GM10847 (cell line): Measurements from ENCODE around the gene ADM.

ENCODE experiments used
- POLR2A ChIP-seq: IDR thresholded peaks from 2 replicates; pipeline ENCODE4 v1.6.1; 2011; ENCODE audit not compliant: insufficient read length; ENCODE audit errors: extremely low read depth

Gene ADM

DNA sequence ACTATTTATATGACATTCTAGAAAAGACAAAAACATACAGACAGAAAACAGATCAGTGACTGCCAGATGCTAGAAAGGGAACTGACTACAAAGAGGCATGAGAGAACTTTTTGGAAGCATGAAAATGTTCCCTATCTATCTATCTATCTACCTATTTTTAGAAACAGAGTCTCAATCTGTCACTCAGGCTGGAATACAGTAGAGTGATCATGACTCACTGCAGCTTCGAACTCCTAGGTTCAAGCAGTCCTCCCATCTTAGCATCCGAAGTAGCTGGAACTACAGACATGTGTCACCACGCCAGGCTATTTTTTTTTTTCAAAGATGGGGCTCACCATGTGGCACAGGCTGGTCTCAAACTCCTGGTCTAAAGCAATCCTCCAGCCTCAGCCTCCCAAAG, 17.7 kb upstream of the ADM start:
- TF ChIP-seq POLR2A = no peak

DNA sequence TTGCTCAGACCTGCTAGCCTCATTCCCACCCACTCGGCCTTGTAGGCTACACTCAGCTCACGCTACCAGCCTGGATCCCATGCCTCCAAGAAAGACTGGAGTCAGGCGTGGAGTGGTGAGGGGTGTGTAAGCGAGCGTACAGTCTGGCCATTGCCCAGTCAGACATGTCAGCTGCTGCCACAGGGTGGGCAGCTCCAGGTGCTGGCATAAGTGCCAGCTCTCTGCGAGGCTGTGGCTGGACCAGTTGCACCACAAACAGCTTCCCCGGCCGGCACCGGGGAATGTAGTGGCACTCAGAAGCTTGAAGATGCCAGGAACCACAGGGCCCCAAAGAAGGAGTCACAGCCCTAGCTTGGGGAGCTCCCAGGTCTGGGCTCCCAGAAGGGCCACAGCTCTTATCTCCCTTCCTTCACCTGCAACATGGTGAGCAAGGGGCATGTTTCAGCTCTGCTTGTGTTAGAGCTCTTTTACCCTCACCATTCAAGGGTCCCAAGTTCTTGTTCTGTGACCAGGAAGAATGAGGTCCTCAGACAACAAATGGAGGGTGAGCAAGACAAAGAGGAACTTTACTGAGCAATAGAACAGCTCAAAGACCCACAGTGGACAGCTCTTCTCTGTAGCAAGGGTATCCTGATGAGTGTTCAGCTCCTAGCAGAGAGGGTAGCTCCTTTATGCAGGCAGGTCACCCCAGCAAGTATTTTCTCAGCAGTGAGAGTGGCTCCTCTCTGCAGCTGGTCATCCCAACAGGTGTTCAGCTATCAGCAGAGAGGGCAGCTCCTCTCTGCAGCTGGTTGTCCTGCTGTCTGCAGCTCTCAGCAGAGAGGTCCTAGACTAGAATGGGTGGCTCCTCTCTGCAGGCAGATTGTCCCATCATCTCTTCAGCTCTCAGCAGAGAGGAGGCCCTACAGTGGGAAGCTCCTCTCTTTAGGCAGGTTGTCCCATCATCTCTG, 16.8 kb upstream of the ADM start:
- TF ChIP-seq POLR2A = no peak

DNA sequence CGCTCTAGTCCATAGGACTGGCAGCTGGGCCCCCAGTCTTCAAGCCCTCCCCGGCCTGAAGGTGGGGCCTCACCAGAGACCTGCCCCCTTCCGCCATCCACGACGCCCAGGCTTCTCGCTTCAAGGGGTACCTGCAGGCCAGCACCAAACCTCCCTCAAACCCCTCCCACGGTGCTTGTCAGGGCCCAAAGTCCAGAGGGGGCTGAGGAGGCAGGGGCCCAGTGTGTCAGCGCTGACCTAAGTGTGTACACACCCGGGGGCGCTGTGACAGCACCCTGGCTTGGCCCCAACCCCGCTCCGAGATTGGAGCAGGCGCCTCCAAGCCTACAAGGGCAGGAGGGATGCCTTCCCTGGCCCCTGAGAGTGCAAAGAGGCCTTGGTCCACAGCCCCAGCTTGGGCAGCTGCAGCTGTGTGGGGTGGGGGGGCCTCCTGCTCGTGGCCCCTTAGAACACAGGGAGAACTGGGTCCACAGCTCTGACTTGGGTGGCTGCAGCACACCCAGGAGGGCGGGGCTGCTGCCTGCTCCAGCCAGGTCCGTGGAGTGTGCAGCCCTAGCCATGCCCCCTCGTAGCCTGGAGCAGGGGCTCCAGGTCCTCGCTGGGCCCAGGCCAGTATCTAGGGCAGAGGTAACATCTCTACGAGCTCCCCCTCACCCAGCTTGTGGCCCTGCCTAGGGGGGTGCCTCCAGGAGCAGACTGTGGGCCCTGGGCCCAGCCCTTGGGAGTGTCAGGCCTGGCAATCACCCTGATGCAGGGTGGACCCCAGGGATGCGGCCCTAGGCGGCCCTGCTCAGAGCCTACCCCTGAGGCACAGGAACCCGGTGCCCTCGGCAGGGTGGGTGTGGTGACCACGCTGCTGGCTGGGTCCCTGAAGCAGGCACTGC, 15.8 kb upstream of the ADM start:
- TF ChIP-seq POLR2A = no peak

DNA sequence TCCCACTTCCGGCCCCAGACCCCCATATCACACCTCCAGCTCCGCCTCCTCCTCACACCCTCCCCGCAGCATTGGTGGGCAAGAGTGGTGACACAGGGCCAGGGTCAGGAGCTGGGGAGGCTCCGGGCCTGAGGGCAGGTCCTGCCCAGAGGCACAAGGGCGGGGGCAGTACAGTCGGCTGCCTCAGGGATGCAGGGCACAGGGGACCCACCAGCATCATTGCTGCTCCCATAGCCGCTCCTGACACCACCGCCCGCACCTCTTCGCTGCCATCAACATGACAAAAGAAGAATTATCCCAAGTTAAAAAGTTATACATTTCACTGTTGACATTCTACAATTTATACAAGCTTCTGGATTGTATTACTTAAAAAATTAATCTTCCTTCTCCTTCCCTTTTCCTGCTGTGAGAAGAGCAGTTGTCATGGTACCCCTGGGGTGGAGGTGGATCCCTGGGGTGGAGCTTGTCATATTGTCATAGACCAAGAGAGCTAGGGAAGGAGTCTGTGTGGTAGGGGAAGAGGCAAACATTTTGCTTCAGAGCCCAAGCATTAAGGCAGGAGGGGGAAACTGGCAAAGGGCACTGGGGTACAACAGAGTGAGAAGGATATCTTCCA, 15.0 kb upstream of the ADM start:
- no peak for TF ChIP-seq POLR2A

DNA sequence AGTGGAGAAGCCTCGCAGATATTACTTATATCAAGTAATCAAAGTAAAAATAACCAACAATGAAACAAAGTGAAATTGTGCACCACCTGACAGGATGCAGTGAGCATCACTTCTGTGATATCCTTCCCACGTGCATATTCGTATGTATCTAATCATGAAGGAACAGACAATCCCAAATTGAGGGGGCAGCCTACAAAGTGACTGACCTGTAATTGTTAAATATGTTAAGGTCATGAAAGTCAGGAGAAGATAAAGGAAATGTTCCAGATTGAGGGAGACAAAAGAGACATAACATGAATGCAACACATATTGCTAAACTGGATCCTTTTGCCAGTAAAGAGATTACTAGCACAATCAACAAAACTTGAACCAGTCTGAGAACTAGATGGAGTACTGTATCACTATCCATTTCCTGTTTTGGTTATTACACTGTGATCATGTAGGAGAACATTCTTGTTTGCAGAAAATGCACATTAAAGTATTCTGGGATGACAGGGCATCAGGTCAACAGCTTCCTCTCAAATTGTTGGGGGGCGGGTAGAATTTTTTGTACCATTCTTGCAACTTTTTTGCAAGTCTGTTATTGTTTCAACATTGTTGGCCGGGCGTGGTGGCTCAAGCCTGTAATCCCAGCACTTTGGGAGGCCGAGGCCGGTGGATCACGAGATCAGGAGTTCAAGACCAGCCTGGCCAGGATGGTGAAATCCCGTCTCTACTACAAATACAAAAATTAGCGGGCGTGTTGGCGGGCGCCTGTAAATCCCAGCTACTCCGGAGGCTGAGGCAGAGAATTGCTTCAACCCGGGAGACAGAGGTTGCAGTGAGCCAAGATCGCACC, 12.9 kb upstream of the ADM start:
- TF ChIP-seq POLR2A = no peak

DNA sequence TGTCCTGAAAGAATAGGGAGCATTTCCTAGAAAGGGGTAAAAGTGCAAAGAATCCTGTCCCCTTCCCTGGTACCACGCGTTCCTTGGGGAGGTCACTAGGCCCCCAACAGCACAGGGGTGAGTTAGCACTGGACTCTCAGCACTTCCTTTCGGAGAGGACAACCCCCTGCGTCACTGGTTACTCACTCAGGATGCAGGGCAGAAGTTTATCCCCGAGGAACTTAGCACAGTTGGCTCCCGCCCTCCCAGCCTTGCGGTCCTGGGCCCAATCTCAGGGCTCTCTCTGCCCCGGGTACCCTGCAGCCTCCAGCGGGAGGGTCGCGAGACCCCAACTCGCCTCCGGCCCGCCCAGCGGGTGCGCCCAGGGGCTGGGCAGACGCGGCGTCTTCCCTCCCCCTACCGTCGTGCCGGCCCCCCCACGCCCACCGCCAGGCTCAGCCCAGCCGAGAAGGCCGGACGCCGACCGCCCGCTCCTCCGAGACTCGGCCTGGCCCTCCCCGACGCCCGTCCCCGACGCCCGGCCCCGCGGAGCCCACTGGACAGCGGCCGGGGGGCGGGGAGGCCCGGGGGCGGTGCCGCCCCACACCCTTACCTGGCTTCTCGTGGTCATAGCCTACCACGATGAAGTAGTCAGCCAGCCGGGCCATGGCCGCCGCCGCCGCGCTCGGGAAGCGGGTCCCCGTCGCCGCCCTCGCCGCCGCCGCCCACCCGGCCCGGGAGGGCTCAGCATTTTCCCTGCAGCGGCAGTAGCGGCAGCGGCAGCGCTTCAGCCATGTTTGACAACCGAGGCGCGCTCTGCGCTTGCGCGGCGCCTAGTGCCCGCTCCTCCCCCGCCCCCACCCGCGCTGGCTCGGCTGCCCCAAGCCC, 11.2 kb upstream of the ADM start, which contains the start of gene SBF2:
SBF2 (minus strand) TSS at position 797 of the 867 bp plus-strand sequence; CDS start at position 647, 150 bp downstream.
- TF ChIP-seq POLR2A = no peak

DNA sequence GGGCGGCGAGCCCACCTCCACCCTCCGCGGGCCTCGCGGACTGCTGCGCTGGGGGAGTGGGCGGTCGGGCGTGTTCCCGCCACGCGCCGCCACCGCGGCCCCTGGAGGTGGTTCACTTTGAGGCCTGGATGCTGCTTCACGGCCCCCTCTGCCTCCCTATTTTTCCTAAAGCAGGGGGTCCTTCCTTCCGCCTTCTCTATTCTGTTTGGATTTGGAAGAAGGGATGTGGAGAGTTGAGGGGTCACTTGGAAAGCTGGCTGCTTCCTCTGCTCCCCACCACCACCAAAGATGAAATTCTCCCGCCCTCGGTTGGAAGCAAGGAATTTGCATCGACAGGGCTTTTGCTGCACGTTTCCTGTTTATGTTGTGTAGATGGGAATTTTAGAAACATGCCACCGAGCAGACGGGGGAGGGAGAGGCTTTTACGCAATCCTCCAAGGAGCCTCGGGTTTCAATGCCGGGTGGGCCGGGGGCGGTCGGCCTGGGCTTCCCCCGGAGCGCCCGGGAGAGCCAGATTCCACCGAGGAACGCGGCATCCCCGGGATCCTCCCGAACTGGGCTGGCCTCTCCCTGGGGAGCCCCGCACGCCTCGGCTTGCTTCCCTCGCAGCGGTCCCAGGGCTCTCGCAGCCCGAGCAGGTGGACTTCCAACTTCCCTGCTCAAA, 10.5 kb upstream of the ADM start:
- no peak for TF ChIP-seq POLR2A

DNA sequence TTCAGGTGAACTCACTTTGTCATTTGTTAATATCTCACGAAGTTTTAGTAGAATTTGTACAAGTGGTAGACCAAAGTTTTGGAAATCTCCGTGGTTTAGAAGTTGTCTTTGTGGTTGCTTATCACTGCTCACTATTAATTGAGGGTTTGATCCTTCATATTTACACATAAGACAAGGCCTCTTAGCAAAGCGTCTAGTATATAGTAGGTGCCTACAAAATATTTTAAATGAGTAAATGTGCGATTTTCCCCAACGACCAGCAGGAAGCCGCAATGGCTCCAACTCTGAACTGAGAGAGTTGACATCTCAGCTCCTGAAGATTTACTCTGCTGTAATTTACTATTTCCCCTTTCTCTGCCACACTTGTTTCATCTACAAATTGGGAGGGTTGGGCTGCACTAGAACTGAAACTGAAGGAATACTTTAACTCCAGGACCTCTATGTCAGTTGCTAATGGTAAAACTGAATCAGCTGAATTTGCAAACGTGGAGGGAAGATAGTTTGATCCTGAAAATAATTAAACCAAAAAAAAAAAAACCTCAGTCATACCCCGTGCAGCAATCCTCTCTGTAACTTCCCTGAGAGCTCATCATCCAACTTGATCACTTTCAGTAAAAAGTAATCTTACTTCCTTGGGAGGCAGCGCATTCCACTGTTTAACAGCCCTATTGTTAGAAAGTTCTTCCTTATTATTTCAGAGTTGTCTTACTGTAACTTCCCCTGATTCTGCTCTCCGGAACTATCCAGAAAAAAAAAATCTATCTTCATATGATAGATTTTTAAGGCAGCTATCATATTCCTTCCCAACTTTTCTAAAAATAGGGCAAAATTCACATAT, 9.6 kb upstream of the ADM start:
- no peak for TF ChIP-seq POLR2A

DNA sequence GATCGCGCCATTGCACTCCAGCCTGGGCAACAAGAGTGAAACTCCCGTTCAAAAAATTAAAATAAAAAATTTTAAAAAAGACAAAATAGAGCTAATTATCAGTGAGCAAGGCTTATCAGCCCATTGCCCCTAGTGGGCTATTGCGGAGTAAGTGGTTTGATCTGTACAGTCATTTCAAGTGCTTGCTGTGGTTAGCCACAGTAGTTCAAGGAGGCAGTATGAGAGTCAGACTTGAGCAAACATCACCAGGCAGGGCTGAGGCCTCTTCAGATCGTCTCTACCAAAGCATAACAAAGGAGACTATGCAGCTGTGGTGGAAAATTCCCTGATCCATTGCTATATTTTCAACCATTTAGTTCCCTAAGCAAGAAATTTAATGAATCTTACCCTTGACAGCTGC, 6.5 kb upstream of the ADM start:
- TF ChIP-seq POLR2A = no peak

DNA sequence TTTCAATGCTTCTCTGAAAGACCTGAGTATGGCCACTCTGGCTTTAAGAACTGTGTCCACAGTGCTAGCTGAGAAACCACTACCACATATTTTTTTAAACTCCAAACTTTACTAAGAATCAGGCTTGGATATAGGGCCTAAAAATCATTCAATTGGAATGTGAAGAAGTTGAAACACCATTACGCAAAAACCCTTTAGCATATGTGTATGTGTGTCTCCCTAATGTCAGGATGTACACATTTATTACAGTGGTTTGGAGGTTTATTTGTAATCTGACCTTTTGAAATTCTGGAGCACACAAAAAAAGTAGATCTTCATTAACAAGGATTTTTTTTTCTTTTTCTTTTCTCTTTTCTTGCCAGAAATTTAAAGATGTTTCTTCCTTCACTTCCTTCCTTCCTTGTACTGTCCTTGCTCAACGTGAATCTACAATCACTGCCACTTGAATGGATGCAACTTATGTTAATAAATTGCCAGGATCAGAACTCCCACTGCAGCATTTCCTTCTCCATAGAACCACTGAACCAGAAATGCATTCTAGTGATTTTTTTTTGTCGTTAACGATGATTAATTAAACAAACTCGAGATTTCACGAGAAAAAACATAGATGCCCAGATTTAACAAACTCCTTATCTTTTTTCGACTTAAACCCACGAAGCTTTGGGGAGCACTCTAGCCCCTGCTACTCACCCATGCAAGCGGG, 3.1 kb upstream of the ADM start:
- TF ChIP-seq POLR2A = no peak

DNA sequence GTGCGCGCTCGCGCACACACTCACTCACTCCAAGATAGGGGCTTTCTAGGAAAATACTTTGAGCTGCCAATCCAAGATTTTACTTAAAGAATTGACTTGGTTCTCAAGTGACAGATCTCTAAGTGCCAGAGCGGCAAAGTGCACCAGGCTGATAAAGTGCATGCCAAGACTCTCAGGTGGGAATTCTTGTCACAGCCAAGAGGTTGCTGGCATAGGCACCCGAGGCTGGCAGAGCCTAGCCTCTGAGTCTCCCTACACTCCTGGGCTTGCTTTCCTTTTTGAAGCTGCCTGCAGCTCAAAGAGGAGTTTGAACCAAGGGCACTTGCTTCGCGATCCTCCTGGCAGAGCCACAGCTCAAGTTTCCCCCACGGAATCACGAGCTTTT, 2.5 kb upstream of the ADM start:
- TF ChIP-seq POLR2A = no peak

DNA sequence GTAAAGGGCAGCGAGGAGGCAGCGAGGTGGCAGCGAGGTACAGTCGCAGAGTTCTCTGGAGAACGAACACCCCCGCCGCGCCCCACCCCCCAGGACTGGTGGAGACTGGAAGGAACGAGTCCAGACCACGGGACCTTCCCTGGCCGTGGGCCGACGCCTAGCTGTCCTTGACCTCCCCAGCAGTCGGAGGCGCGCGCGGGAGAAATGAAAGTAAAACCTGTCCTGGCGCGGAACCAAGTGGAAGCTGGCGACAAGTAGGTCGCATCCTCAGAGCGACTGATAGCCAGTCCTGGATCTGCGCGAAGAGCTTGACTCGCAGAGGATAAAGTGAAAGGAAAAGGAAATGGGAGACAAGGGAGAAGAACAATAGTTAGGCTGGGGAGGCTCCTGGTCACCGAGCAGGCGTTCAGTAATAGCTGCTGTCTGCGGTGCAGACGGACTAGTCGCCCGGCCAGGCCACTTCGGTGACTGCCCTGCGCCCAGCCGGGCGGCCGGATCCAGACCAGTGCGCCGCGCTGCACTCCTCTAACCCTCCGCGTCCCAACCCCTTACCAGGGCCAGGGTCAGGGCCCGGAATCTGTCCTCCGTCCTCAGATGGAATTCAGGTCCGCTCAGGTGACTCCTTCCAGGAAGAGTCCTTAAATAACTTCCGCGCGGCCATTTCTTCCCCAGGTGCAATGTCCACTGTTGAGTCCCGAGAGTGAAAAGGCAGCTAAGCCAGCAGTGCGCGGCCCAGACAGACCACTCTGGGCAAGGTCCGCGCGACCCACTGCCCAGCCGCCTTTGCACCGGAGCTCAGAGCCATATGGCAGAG, 1.9 kb upstream of the ADM start:
- no peak for TF ChIP-seq POLR2A
